Ishikawa (cell line): Measurements from ENCODE around the gene MFNG.

Experiments used
- CEBPB ChIP-seq: IDR thresholded peaks from 2 replicates; pipeline ENCODE4 v1.6.1; 2012
- CREB1 ChIP-seq: IDR thresholded peaks from 2 replicates; pipeline ENCODE4 v1.6.1; 2012; ENCODE audit warnings: low read depth
- EGR1 ChIP-seq: IDR thresholded peaks from 2 replicates; pipeline ENCODE4 v1.6.1; 2012
- EP300 ChIP-seq: IDR thresholded peaks from 2 replicates; pipeline ENCODE4 v1.6.1; 2012; ENCODE audit warnings: borderline replicate concordance
- FOXM1 ChIP-seq: IDR thresholded peaks from 2 replicates; pipeline ENCODE4 v1.6.1; 2012; ENCODE audit warnings: low read depth, borderline replicate concordance
- MAX ChIP-seq: IDR thresholded peaks from 2 replicates; pipeline ENCODE4 v1.6.1; 2012
- NFIC ChIP-seq: IDR thresholded peaks from 2 replicates; pipeline ENCODE4 v1.6.1; 2012
- RAD21 ChIP-seq: IDR thresholded peaks from 2 replicates; pipeline ENCODE4 v1.6.1; 2012; ENCODE audit warnings: low read depth
- REST ChIP-seq: IDR thresholded peaks from 2 replicates; pipeline ENCODE4 v1.6.1; 2012; ENCODE audit warnings: low read depth, mild to moderate bottlenecking
- TAF1 ChIP-seq: IDR thresholded peaks from 2 replicates; pipeline ENCODE4 v1.6.1; 2012; ENCODE audit warnings: low read depth, mild to moderate bottlenecking
- TCF12 ChIP-seq: IDR thresholded peaks from 2 replicates; pipeline ENCODE4 v1.6.1; 2012; ENCODE audit warnings: low read depth
- TEAD4 ChIP-seq: IDR thresholded peaks from 2 replicates; pipeline ENCODE4 v1.6.1; 2012
- USF1 ChIP-seq: IDR thresholded peaks from 2 replicates; pipeline ENCODE4 v1.6.1; 2012
- YY1 ChIP-seq: IDR thresholded peaks from 2 replicates; pipeline ENCODE4 v1.6.1; 2012; ENCODE audit warnings: low read depth
- ZBTB7A ChIP-seq: IDR thresholded peaks from 2 replicates; pipeline ENCODE4 v1.6.1; 2012; ENCODE audit warnings: low read depth

Gene MFNG

GRCh38 chr22:37515901-37516300 lies 29.7 kb upstream of the MFNG start:
- TF ChIP-seq EP300, result no peak
- TF ChIP-seq EGR1, result no peak
- TF ChIP-seq FOXM1, result no peak
- TF ChIP-seq MAX, result no peak
- no peak for TF ChIP-seq TCF12
- no peak for TF ChIP-seq CREB1
- TF ChIP-seq RAD21, result no peak

- TF ChIP-seq YY1 (peak; percentile 41; the same call in 1 of the 2 replicates), TEAD4 (peak; percentile 48), TCF12 (peak; percentile 57; the same call in 1 of the 2 replicates), ZBTB7A (no peak), MAX (peak; percentile 89), REST (no peak), EP300 (peak; percentile 78), CREB1 (no peak), EGR1 (peak; percentile 73), TAF1 (no peak), USF1 (peak; percentile 31; the same call in 1 of the 2 replicates), NFIC (peak; percentile 83), FOXM1 (no peak), CEBPB (no peak), RAD21 (no peak)
Observed at GRCh38 chr22:37514526-37515051, 28.4 kb upstream of the MFNG start.

- TF ChIP-seq TCF12 (no peak), YY1 (no peak)
Observed at GRCh38 chr22:37511395-37512104, 25.4 kb upstream of the MFNG start.

- no peak for TF ChIP-seq YY1
- TF ChIP-seq EGR1, result no peak
- no peak for TF ChIP-seq TEAD4
- TF ChIP-seq ZBTB7A, result no peak
- TF ChIP-seq CREB1, result no peak
- TF ChIP-seq TCF12, result no peak
- no peak for TF ChIP-seq TAF1
- TF ChIP-seq RAD21, result no peak
- TF ChIP-seq EP300, result no peak
- no peak for TF ChIP-seq FOXM1
- no peak for TF ChIP-seq MAX
- TF ChIP-seq REST, result no peak
- TF ChIP-seq NFIC, result no peak
- no peak for TF ChIP-seq USF1
- TF ChIP-seq CEBPB, result no peak
Observed at GRCh38 chr22:37510091-37510490, 23.9 kb upstream of the MFNG start.

- TF ChIP-seq FOXM1 (no peak), USF1 (no peak), ZBTB7A (no peak), EGR1 (no peak), REST (no peak), NFIC (no peak), CEBPB (no peak), MAX (no peak), RAD21 (no peak)
Observed at GRCh38 chr22:37509059-37509860, 23.1 kb upstream of the MFNG start.
